Body of pancreas (tissue), 4 donors: ENCODE results near the gene TNNI3.

Experiments
- POLR2A ChIP-seq, 3 donors: fragments of 450-650 bp; IDR thresholded peaks; one replicate each; pipeline ENCODE4 v1.6.1; 2016; ENCODE audit warnings: antibody characterized with exemption in 3 of 3, mild to moderate bottlenecking in 2 of 3
- TF ChIP-seq, protein P1 (sequence below), 7 experiments: fragments of 450-650 bp in 4 of 7; fragments of 200-600 bp in 3 of 7; sonication (generic) in 3 of 7; IDR thresholded peaks; one replicate each; pipeline ENCODE4 v1.5.1; 2016 to 2019; ENCODE audit warnings: antibody characterized with exemption in 7 of 7

DNA sequence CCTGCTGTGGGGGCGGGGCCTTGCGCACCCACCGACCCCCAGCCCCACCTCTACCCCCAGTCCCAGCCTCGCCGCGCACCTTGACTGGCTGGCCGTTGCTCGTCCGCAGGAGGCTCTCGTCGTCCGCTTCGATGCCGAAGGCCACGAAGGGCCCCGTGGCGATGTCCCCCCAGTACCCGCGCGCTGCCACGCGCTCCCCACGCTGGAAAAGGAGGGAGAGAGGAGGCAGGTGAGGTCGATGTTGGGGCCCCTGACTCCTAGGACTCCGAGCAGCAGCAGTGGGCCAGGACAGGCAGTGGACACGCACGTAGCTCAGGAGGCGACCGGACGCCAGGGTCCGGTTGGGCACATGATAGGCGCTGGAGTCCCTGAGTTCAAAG lies 3.4 kb upstream of the TNNI3 start:
- TF ChIP-seq, protein P1, sequence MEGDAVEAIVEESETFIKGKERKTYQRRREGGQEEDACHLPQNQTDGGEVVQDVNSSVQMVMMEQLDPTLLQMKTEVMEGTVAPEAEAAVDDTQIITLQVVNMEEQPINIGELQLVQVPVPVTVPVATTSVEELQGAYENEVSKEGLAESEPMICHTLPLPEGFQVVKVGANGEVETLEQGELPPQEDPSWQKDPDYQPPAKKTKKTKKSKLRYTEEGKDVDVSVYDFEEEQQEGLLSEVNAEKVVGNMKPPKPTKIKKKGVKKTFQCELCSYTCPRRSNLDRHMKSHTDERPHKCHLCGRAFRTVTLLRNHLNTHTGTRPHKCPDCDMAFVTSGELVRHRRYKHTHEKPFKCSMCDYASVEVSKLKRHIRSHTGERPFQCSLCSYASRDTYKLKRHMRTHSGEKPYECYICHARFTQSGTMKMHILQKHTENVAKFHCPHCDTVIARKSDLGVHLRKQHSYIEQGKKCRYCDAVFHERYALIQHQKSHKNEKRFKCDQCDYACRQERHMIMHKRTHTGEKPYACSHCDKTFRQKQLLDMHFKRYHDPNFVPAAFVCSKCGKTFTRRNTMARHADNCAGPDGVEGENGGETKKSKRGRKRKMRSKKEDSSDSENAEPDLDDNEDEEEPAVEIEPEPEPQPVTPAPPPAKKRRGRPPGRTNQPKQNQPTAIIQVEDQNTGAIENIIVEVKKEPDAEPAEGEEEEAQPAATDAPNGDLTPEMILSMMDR (IDR thresholded peaks at IDR 0.05), result no peak
- TF ChIP-seq POLR2A (IDR thresholded peaks at IDR 0.05), result no peak
